ENCODE measurements around the gene SLC25A21.

GRCh38 chr14:37093364-37093763 lies 79.0 kb downstream of the SLC25A21 start:
- no peak for TF ChIP-seq CTCF (IDR thresholded peaks at IDR 0.05; ENCODE audit: insufficient read depth, low read length, poor library complexity, severe bottlenecking)
- TF ChIP-seq EZH2phosphoT487 (conservative IDR thresholded peaks at IDR 0.05; ENCODE audit: low read length), result no peak

Measured in SU-DHL-6 (cell line).